IPS-20b (cell line): Measurements from ENCODE around the gene ZFP28.

Experiments
- H3K27ac ChIP-seq: one replicate; pipeline ENCODE4 v1.5.1; 2013; ENCODE audit warnings: low read length
- H3K27me3 ChIP-seq: 2 replicates; pipeline ENCODE4 v1.6.1; 2013; ENCODE audit warnings: mild to moderate bottlenecking, low read length, inconsistent platforms; ENCODE audit not compliant: insufficient read depth
- H3K36me3 ChIP-seq: 2 replicates; pipeline ENCODE4 v1.6.1; 2013; ENCODE audit warnings: low read depth, mild to moderate bottlenecking, inconsistent platforms, low read length, moderate library complexity; ENCODE audit not compliant: insufficient read depth
- H3K4me1 ChIP-seq: 2 replicates; pipeline ENCODE4 v1.6.1; 2013; ENCODE audit warnings: mild to moderate bottlenecking, control low read depth, inconsistent platforms, low read length, moderate library complexity; ENCODE audit not compliant: insufficient read depth
- H3K4me3 ChIP-seq: 2 replicates; pipeline ENCODE4 v1.5.1; 2013; ENCODE audit warnings: mild to moderate bottlenecking, low read length, inconsistent platforms
- H3K9ac ChIP-seq: 2 replicates; pipeline ENCODE4 v1.6.1; 2013; ENCODE audit warnings: low read depth, mild to moderate bottlenecking, inconsistent platforms, low read length, moderate library complexity
- H3K9me3 ChIP-seq: 2 replicates; pipeline ENCODE4 v1.6.1; 2013; ENCODE audit warnings: mild to moderate bottlenecking, low read depth, low read length, inconsistent platforms; ENCODE audit not compliant: insufficient read depth

The ZFP28 gene

GRCh38 chr19:56601375-56601774 lies 62.6 kb downstream of the ZFP28 start:
- no peak overlapping the region for H3K4me3 ChIP-seq
- H3K36me3 ChIP-seq: peaks cover 39% of the 10 kb centered on the region
- H3K27me3 ChIP-seq: no peaks in the 10 kb centered on the region
- H3K9me3 ChIP-seq: peaks cover 46% of the 10 kb centered on the region
- H3K9ac ChIP-seq: no peak overlapping the region
- H3K27ac ChIP-seq: no peak overlapping the region
- no peaks in the 10 kb centered on the region for H3K4me1 ChIP-seq

- peaks cover 27% of the 10 kb centered on the region for H3K36me3 ChIP-seq
- no peaks in the 10 kb centered on the region for H3K27me3 ChIP-seq
- no peak overlapping the region for H3K9ac ChIP-seq
- no peak overlapping the region for H3K4me3 ChIP-seq
- H3K27ac ChIP-seq: no peak overlapping the region
- peaks cover 71% of the 10 kb centered on the region for H3K9me3 ChIP-seq
- H3K4me1 ChIP-seq: no peaks in the 10 kb centered on the region
These were observed 65.1 kb downstream of the ZFP28 start for GRCh38 chr19:56603829-56604228.
